Neuronal stem cell (in vitro differentiated cells): ENCODE data around the gene S100A6.
A peak's percentile ranks its signal among the peaks of the same experiment; 100 is the strongest.
"Not testable (repeated sequence)": the region's sequence is repeated elsewhere in the genome, so short reads cannot be mapped to it uniquely, and the experiment has no call there.

Experiments used
- DNase-seq: peaks from one replicate; pipeline ENCODE4 v3.0.0-alpha.2; 2013; ENCODE audit warnings: low spot score
- H2AFZ ChIP-seq: one replicate; pipeline ENCODE4 v1.6.1; 2013; ENCODE audit warnings: mild to moderate bottlenecking, low read length, inconsistent platforms
- H2AK5ac ChIP-seq: 2 replicates; pipeline ENCODE4 v1.6.1; 2013; ENCODE audit warnings: low read depth, mild to moderate bottlenecking, inconsistent platforms, low read length, moderate library complexity, mixed read lengths
- H2BK120ac ChIP-seq: 2 replicates; pipeline ENCODE4 v1.6.1; 2013; ENCODE audit warnings: low read depth, mild to moderate bottlenecking, inconsistent platforms, low read length, moderate library complexity, mixed read lengths
- H2BK12ac ChIP-seq: one replicate; pipeline ENCODE4 v1.6.1; 2013; ENCODE audit warnings: low read length, inconsistent platforms
- H2BK15ac ChIP-seq: 2 replicates; pipeline ENCODE4 v1.6.1; 2013; ENCODE audit warnings: mild to moderate bottlenecking, low read length, inconsistent platforms, mixed read lengths
- H2BK5ac ChIP-seq: one replicate; pipeline ENCODE4 v1.6.1; 2013; ENCODE audit warnings: inconsistent platforms, mild to moderate bottlenecking, low read length, moderate library complexity
- H3K14ac ChIP-seq: one replicate; pipeline ENCODE4 v1.6.1; 2013; ENCODE audit warnings: low read length, inconsistent platforms
- H3K18ac ChIP-seq: 2 replicates; pipeline ENCODE4 v1.6.1; 2013; ENCODE audit warnings: low read length, inconsistent platforms
- H3K23ac ChIP-seq: 2 replicates; pipeline ENCODE4 v1.6.1; 2013; ENCODE audit warnings: low read depth, mild to moderate bottlenecking, mixed read lengths, low read length, inconsistent platforms; ENCODE audit not compliant: poor library complexity
- H3K27ac ChIP-seq: replicated peaks from 3 replicates; pipeline ENCODE4 v1.5.1; 2013; ENCODE audit warnings: low read length, inconsistent platforms
- H3K27me3 ChIP-seq, 3 experiments: 2 replicates each; pipeline ENCODE4 v1.6.1; 2013; ENCODE audit warnings: low read length in 3 of 3, mild to moderate bottlenecking in 2 of 3, inconsistent platforms in 1 of 3, low read depth in 1 of 3, mixed read lengths in 1 of 3, moderate library complexity in 1 of 3; ENCODE audit not compliant: control insufficient read depth in 3 of 3, insufficient read depth in 3 of 3
- H3K36me3 ChIP-seq, 2 donors: replicated peaks in 1 of 2; 2 replicates each; pipeline ENCODE4 v1.6.1; 2013; ENCODE audit warnings: low read length in 2 of 2; ENCODE audit not compliant: control insufficient read depth in 2 of 2, insufficient read depth in 2 of 2
- H3K4ac ChIP-seq: 2 replicates; pipeline ENCODE4 v1.6.1; 2013; ENCODE audit warnings: inconsistent platforms, mild to moderate bottlenecking, low read length, moderate library complexity
- H3K4me1 ChIP-seq, 2 donors: 1 replicate in 1 of 2; 2 replicates in 1 of 2; pipeline ENCODE4 v1.6.1; 2013; ENCODE audit warnings: low read length in 2 of 2, low read depth in 1 of 2; ENCODE audit not compliant: control insufficient read depth in 2 of 2, insufficient read depth in 1 of 2
- H3K4me2 ChIP-seq: one replicate; pipeline ENCODE4 v1.6.1; 2013; ENCODE audit warnings: mild to moderate bottlenecking, low read length, inconsistent platforms; ENCODE audit not compliant: insufficient read depth, poor library complexity, severe bottlenecking
- H3K4me3 ChIP-seq, 2 donors: 2 replicates each; pipeline ENCODE4 v1.5.1; 2013; ENCODE audit warnings: low read length in 2 of 2, mild to moderate bottlenecking in 2 of 2, inconsistent platforms in 1 of 2, moderate library complexity in 1 of 2
- H3K79me1 ChIP-seq: one replicate; pipeline ENCODE4 v1.6.1; 2013; ENCODE audit warnings: low read depth, mild to moderate bottlenecking, inconsistent platforms, low read length, moderate library complexity
- H3K9ac ChIP-seq: one replicate; pipeline ENCODE4 v1.6.1; 2013; ENCODE audit warnings: mild to moderate bottlenecking, low read depth, low read length, inconsistent platforms; ENCODE audit not compliant: poor library complexity
- H3K9me3 ChIP-seq, 2 donors: replicated peaks in 1 of 2; 2 replicates each; pipeline versions ENCODE3 to v1.6.1; 2013; ENCODE audit warnings: low read length in 2 of 2, mild to moderate bottlenecking in 2 of 2, inconsistent platforms in 1 of 2, low read depth in 1 of 2, mixed read lengths in 1 of 2, moderate library complexity in 1 of 2; ENCODE audit not compliant: control insufficient read depth in 2 of 2, insufficient read depth in 1 of 2
- H4K8ac ChIP-seq: one replicate; pipeline ENCODE4 v1.6.1; 2013; ENCODE audit warnings: low read depth, mild to moderate bottlenecking, inconsistent platforms, low read length, moderate library complexity
- H4K91ac ChIP-seq: one replicate; pipeline ENCODE4 v1.6.1; 2013; ENCODE audit warnings: low read length, low read depth, mild to moderate bottlenecking, inconsistent platforms; ENCODE audit not compliant: poor library complexity
- WGBS, 2 donors: extraction: QIAGEN DNeasy Blood & Tissue Kit; methylation state at CpG; one replicate each; pipeline ENCODE4 v1.1.7; 2013; ENCODE audit warnings: missing lambda C conversion rate in 2 of 2, mixed read lengths in 1 of 2; ENCODE audit not compliant: insufficient read length in 2 of 2, insufficient replicate concordance in 1 of 2; ENCODE audit errors: extremely low coverage in 2 of 2; 5-methylcytosine and 5-hydroxymethylcytosine counted together

Gene S100A6

DNA sequence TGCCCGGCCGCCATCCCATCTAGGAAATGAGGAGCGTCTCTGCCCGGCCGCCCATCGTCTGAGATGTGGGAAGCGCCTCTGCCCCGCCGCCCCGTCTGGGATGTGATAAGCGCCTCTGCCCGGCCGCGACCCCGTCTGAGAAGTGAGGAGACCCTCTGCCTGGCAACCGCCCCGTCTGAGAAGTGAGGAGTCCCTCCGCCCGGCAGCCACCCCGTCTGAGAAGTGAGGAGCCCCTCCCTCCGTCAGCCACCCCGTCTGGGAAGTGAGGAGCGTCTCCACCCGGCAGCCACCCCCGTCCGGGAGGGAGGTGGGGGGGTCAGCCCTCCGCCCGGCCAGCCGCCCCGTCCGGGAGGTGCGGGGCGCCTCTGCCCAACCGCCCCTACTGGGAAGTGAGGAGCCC is 47.0 kb upstream of the S100A6 start:
- not testable (repeated sequence) for H3K79me1 ChIP-seq, H3K27ac ChIP-seq, H2BK5ac ChIP-seq, H2BK15ac ChIP-seq, DNase-seq, H3K4me2 ChIP-seq, H4K91ac ChIP-seq, H3K27me3 ChIP-seq, H2AFZ ChIP-seq, H3K9me3 ChIP-seq, H3K4ac ChIP-seq, H3K23ac ChIP-seq, H3K4me3 ChIP-seq, H3K18ac ChIP-seq, H2BK12ac ChIP-seq, H4K8ac ChIP-seq, H2BK120ac ChIP-seq, H3K36me3 ChIP-seq, H3K9ac ChIP-seq, H2AK5ac ChIP-seq, H3K14ac ChIP-seq
- WGBS, 2 donors = no CpG with 5 or more reads among the region's 34 CpGs
- H3K4me1 ChIP-seq = peaks cover 10 to 17% of the 10 kb centered on the region in 2 donors

DNA sequence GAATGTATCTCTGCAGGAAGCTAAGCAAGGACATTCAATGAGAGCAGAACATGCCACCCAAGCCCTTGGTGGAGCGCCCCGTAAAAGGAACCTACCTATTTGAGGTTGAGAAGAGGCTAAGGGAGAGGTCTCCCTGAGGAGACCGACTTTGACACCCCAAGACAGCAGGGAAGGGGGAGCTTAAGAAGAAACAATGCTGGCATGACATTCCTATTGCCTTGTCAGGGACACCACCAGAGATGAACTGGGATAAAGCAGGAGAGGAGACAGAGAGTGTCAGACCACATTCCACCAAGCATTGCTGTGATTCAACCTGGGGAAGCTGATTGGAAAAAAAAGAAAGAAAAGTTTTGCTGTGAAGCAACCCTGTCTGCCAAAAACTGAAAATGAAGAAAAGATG is 43.1 kb upstream of the S100A6 start:
- Histone ChIP-seq H2AFZ (peak overlapping the region; percentile 51), H3K27me3 (no peaks in the 10 kb centered on the region), H3K27ac (no peak overlapping the region), H2AK5ac (no peak overlapping the region), H2BK15ac (no peak overlapping the region), H2BK5ac (no peak overlapping the region), H3K23ac (no peak overlapping the region), H3K4me1 (peaks cover 8 to 15% of the 10 kb centered on the region in 2 donors), H3K4me3 (no peak overlapping the region), H3K79me1 (no peaks in the 10 kb centered on the region), H3K4me2 (no peak overlapping the region), H3K36me3 (no peaks in the 10 kb centered on the region), H3K9me3 (no peaks in the 10 kb centered on the region), H2BK12ac (no peak overlapping the region), H4K8ac (no peak overlapping the region), H3K14ac (no peak overlapping the region), H3K9ac (no peak overlapping the region), H3K18ac (no peak overlapping the region), H4K91ac (no peak overlapping the region), H2BK120ac (no peak overlapping the region), H3K4ac (no peak overlapping the region)
- DNase-seq = no peak
- WGBS, 2 donors = no CpG with 5 or more reads among the region's 3 CpGs

DNA sequence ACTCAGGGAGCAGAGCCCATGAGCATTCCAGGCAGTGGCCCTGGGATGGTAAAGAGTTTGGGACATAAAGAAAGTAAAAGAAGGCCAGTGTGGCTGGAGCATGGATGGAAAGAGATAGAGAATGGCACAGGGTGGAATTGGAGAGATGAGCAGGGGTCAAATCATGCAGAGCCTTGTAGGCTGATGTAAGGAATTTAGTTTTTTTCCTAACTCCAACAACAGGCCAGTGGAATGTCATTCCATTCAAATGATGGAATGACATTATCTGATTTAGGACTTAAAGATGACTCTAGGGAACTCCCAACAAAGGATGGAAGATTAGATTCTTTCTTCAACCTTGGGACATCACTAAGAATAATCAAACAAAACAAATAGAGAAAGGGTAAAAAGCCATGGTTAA is 42.7 kb upstream of the S100A6 start:
- no peak overlapping the region for H3K18ac ChIP-seq
- no peaks in the 10 kb centered on the region for H3K79me1 ChIP-seq
- H3K4me3 ChIP-seq = no peak overlapping the region
- H3K14ac ChIP-seq = no peak overlapping the region
- H3K27me3 ChIP-seq = no peaks in the 10 kb centered on the region
- no peak overlapping the region for H3K4me2 ChIP-seq
- peaks cover 7 to 13% of the 10 kb centered on the region in 2 donors for H3K4me1 ChIP-seq
- no peak overlapping the region for H2BK120ac ChIP-seq
- H2AFZ ChIP-seq = peak overlapping the region; percentile 51
- no peak overlapping the region for H4K8ac ChIP-seq
- DNase-seq = no peak
- no peaks in the 10 kb centered on the region for H3K9me3 ChIP-seq
- H3K23ac ChIP-seq = no peak overlapping the region
- no peak overlapping the region for H2AK5ac ChIP-seq
- no peaks in the 10 kb centered on the region for H3K36me3 ChIP-seq
- no peak overlapping the region for H2BK5ac ChIP-seq
- no peak overlapping the region for H2BK12ac ChIP-seq
- H2BK15ac ChIP-seq = no peak overlapping the region
- no peak overlapping the region for H3K4ac ChIP-seq
- H4K91ac ChIP-seq = no peak overlapping the region
- H3K27ac ChIP-seq = no peak overlapping the region
- H3K9ac ChIP-seq = no peak overlapping the region

DNA sequence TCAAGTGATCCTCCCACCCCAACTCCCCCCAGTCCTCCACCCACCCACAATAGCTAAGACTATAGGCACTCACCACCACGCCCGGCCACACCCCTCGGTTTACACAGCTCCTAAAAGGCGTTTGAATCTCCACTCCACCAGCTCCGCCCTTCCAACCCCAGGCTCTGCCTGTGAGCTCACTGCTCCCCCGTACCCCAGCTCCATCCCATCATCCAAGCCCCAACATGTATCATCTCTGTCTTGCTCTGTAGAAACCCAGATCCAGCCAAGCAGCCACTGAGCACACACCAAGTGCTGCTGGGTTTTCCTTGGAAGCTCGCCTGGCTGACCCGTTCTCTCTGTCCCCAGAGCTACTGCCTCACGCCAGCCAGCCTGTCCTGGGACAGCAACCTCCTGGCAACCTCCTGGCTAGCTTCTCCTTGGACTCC is 41.8 kb upstream of the S100A6 start:
- peaks cover 7 to 13% of the 10 kb centered on the region in 2 donors for H3K4me1 ChIP-seq
- H3K4ac ChIP-seq = no peak overlapping the region
- H3K4me2 ChIP-seq = no peak overlapping the region
- no peaks in the 10 kb centered on the region for H3K9me3 ChIP-seq
- H3K27me3 ChIP-seq = no peaks in the 10 kb centered on the region
- H3K23ac ChIP-seq = no peak overlapping the region
- H2AK5ac ChIP-seq = no peak overlapping the region
- no peak overlapping the region for H2BK15ac ChIP-seq
- H3K27ac ChIP-seq = no peak overlapping the region
- no peak overlapping the region for H4K8ac ChIP-seq
- peak overlapping the region; percentile 8 for H3K18ac ChIP-seq
- H3K36me3 ChIP-seq = no peaks in the 10 kb centered on the region
- no peak overlapping the region for H2AFZ ChIP-seq
- H3K14ac ChIP-seq = no peak overlapping the region
- no peak for DNase-seq
- H3K4me3 ChIP-seq = no peak overlapping the region
- H2BK120ac ChIP-seq = no peak overlapping the region
- no peak overlapping the region for H3K9ac ChIP-seq
- WGBS, 2 donors = no CpG with 5 or more reads among the region's 9 CpGs
- H3K79me1 ChIP-seq = no peaks in the 10 kb centered on the region
- H4K91ac ChIP-seq = no peak overlapping the region
- no peak overlapping the region for H2BK12ac ChIP-seq
- H2BK5ac ChIP-seq = no peak overlapping the region
